Stimulated activated naive CD4-positive, alpha-beta T cell treated with Interleukin-2 at 50 U/mL for 16 hours (primary cell): ENCODE results near the gene HACD2.
"Not testable (repeated sequence)": the region's sequence is repeated elsewhere in the genome, so short reads cannot be mapped to it uniquely, and the experiment has no call there.

Experiments
- DNase-seq: peaks from one replicate; lab custom pipeline; 2025; lab: John Stamatoyannopoulos, UW

Gene HACD2

DNA sequence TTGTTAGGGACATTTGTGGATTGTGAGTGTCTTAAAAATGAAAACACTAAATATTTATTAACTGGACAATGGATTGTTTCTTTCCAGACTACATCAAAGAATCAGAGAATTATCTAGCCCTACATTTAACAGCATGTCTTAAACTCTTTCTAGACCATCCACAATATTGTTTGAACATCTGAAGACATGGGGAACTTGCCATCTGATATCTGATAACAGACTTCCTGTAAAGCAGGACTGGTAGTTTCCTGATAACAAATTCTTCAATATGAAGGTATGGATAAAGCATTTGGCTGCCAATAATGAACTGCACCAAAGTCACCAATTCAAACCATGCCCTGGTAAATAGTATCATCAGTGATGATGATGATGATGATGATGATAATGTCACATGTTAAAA lies 26.2 kb upstream of the HACD2 start:
- DNase-seq, result no peak

DNA sequence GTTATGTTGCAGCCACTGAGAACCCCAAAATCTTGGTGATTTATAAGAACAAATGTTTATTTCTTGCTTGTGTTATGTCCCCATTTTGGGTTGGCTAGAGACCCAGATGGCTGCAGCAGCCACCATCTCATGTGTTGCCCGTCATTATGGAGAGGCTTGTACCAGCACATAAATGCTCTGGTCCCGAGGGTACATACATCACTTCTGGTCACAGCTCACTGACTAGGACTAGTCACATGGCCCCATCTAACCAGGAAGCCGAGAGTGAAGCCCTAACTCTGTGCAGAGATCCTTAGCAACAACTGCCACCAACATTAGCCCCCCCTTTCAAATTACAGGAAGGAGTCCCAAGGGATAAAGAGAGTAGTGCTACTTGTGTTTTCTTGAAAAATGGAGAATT lies 25.5 kb upstream of the HACD2 start:
- no peak for DNase-seq

DNA sequence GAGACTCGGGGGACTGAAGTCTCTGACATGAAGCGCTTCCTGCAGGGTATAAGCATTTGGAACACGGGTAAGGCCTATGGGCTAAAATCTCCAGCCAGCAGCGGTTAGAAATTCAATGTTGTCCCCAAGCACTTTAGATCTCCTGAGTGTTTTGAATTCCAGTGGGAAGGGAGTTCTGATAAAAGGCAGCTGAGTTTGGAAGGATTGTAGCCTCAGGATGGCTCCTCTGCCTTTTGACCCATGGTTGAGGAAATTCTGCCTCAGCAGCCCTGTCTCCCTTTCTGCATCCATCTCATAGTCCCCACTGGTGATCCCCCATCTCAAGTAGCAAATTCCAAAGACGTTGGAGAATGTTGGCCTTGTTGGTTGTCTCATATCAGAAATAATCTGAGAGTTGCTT lies 24.2 kb upstream of the HACD2 start:
- DNase-seq, result no peak

DNA sequence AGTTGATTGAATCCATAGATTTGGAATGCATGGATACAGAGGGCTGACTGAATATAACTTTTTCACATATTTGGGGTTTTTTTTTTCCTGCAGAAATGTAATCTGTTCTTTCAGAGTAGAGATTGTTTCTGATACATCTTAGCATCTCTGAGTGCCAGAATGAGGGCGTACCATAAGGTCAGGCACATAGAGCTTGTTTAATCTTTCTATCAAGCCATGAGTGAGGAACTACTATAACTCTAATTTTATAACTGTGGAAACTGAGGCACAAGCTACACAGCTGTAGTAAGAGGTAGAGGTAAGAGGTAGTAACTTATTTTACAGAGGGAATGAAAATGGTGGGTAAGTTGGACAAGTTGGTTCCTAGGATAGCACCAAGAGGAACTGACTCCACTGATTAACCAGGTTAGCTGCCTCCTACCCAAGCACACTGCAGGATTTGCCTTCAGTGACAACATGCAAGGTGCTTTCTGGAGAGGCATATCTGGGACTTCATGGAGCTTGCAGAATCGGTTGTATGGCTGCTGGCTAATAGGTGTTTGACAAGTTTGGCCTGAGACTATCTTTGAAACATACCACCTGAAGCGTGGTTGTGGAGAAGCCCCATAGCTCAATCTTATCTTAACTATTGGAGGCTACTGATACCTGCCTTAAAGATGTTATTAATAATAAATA lies 23.5 kb upstream of the HACD2 start:
- no peak for DNase-seq

DNA sequence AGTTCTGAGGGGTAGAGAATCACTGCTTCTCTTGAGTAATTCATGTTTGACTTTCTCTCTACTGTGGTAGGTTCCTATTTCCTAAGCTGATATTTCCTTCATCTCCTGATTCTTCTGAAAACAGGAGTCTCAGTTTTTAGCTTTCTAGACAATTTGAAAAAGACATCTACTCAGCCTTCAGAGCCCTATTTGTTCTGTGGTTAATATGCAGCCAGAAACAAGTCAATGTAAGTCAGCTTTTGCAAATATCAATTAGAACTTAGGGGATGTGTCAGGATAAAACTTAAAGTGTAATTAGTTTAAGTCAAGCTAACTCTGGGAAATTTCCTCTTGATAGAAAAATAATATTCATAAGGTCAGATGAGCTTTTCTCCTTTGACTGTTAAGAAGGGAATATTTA lies 21.7 kb upstream of the HACD2 start:
- no peak for DNase-seq

DNA sequence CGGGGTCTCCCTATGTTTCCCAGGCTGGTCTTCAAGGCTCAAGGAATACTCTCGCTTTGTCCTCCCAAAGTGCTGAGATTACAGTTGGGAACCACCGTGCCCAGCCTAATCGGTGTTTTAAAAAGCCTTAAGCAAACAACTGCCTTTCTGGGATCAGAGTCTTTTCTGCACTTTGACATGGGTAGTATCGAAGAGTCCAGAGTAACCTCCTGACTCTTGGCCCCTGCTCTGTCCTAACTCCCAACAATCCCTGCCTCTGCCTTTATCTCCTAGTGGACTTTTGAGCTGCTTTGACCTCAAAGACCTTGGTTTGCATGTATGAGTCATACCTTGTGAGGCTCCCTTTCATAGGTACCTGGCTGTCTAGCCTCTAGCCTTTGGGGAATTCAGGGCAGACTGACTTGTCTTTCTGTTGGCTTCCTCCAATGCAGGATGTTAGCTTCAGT lies 21.0 kb upstream of the HACD2 start:
- no peak for DNase-seq

DNA sequence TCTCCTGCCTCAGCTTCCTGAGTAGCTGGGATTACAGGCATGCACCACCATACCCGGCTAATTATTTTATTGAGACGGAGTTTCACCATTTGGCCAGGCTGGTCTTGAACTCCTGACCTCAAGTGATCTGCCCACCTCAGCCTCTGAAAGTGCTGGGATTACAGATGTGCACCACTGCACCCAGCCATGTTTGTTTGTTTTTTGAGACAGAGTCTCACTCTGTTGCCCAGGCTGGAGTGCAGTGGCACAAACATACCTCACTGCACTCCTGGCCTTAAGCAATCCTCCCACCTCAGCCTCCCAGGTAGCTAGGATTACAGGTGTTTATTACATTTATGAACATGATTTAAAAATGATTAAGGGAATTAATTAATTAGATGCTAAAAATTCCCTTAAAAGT lies 18.3 kb upstream of the HACD2 start:
- DNase-seq, result not testable (repeated sequence)

DNA sequence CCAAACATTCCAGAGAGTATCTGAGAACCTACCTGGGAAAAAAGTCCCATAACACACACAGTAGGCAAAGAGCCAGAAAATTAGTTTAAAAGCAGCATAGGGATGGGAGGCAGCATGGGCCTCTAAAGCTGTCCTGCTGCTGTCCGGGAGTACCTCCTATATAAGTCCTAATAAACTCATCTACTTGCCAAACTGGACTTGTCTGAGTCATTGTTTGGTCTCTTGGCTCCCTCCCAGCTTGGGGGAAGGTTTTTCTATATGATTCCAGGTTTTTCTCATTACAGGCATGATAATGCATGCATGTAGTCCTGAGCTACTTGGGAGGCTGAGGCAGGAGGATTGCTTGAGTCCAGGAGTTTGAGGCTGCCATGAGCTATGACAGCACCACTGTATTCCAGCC lies 17.5 kb upstream of the HACD2 start:
- DNase-seq, result no peak

DNA sequence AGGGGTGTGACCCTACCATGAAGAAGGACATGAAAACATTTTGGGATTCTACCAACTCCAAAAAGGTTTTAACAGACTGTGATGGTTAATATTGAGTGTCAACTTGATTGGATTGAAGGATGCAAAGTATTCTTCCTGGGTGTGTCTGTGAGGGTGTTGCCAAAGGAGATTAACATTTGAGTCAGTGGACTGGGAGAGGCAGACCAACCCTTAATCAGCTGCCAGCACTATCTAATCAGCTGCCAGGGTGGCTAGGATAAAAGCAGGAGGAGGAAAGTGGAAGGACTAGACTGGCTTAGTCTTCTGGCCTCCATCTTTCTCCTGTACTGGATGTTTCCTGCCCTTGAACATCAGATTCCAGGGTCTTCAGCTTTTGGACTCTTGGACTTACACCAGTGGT lies 16.0 kb upstream of the HACD2 start:
- not testable (repeated sequence) for DNase-seq

DNA sequence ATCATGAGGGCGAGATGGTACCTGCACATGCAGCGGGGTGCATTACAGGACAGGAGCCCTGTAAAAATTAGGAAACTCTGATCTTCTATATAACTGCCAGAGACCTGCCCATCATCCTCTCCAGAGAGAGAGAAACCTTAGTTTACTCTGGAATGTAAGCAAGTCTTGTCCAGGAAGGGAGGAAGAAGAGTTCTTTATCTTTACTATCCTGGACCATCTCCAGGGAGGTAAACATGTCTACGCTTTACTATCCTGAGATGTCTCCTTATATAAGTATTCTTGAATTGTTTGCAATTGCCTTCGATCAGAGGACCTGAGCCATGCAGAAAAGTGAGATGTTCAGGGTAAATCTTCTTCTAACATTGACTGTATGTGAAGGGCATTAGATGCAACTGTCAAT lies 12.7 kb upstream of the HACD2 start:
- no peak for DNase-seq

DNA sequence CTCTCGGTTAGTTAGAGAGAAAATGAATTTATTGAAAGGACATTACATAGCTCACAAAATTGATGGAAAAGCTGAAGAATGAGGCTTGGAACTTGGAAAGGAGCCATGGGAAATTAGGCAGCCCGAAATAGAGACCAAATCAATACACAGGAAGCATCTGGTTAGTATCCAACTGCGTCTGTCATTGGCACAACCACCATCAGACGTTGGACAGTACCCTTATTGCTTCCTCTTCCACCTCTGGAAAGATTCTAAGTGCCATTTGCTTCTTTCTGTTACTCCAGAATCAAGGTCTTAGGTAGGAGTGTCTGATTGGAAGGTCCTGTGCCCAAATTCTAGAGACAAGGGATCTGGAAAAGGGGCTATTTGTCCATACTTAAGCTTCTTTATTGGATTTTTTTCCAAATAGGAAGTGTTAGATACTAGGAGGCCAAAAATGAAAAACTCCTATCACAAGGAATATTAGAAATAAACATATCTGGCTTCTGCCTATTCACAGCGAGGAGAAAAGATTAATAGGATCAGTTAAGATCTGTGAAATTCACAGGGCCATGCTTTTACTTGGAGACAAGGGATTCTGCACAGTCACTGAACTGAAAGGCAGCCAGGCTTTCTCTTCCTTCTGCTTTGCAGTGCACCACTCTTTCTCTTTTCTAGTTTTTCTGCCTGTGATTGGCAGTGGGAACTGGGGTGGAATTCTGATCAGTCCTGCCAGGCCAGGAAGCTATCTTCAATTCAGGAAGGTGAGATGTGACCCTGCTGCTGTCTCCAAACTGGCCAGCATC lies 10.7 kb upstream of the HACD2 start:
- DNase-seq, result no peak

DNA sequence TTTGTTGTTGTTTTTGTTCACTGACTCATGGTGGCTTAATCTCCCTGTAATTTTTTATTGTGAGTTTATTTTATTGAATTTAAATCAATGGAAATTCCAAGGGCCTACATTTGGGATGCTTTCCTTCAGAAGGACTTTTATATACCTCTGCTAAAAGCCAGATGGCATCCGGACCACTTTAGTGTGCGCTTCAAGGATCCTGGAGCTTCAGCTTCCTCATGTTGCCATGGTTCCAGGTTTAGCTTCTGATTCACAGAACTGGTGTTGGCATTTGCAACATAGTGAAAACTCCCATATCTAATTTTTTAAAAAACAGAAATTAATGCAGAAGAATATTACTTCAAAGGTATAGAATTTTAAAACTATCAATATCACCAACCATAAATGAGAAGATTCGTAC lies 8.5 kb upstream of the HACD2 start:
- DNase-seq, result no peak

DNA sequence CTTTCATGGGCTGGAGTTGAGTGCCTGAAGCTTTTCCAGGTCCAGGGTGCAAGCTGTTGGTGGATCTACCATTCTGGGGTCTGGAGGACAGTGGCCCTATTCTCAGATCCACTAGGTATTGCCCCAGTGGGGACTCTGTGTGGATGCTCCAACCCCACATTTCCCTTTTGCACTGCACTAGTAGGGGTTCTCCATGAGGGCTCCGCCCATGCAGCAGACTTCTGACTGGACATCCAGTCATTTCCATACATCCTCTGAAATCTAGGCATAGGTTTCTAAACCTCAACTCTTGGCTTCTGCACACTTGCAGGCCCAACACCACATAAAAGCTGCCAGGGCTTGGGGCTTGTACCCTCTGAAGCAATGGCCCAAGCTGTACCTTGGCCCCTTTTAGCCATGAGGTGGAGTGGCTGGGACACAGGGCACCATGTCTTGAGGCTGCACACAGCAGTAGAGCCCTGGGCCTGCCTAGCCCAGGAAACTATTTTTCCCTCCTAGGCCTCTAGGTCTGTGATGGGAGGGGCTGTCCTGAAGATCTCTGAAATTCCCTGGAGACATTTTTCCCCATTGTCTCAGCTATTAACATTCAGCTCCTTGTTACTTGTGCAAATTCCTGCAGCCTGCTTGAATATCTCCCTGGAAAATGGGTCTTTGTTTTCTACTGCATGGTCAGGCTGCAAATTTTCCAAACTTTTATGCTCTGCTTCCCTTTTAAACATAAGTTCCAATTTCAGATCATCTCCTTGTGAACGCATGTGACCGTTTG lies 6.0 kb upstream of the HACD2 start:
- no peak for DNase-seq

DNA sequence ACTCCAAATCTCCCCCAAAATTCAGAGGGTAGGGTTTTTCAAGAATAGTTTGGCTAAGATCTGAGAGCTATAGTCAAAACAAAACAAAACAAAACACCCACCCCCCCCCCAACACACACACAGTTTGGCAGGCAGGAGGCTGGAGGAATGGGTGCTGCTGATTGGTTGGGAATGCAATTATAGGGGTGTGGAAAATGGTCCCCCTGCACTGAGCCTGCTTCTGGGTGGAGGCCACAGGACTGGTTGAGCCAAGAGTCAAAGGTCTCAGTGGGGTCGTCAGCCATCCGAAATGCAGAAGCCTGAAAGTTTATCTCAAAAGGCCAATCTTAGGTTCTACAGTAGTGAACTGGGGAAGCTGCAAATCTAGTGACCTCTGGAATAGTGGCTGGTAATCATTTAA lies 2.5 kb upstream of the HACD2 start:
- DNase-seq, result no peak

DNA sequence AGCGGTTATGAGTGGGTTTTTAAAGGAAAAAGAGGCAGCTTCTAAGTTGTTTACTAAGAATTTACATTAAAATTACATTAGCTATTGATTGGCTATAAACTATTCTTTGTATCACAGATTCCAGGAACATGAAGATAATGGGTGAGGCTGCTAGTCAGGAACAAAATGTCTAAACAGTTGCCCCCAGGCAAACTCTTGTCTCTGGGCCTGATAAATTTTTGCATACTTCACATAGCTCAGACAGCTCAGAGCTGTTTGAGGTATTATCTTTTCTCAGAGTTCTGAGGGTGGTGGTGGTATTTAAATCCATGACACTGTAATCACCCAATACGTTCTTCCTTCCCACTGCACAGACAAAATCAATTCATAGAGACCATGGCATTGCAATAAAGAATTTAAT lies 2.1 kb upstream of the HACD2 start:
- no peak for DNase-seq

DNA sequence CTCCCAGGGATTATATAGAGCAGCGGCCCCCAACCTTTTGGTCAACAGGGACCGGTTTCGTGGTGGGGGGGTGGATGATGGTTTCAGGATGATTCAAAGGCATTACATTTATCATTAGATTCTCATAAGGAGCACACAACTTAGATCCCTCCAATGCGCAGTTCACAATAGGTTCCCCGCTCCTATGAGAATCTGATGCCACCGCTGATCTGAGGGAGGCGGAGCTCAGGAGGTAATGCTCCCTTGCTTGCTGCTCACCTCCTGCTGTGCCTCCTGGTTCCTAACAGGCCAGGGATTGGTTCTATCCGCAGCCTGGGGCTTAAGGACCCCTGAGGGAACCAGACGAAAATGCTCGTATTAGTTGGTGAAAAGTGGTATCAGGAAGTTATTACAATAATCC lies 1.3 kb upstream of the HACD2 start:
- peak; percentile 27 for DNase-seq

DNA sequence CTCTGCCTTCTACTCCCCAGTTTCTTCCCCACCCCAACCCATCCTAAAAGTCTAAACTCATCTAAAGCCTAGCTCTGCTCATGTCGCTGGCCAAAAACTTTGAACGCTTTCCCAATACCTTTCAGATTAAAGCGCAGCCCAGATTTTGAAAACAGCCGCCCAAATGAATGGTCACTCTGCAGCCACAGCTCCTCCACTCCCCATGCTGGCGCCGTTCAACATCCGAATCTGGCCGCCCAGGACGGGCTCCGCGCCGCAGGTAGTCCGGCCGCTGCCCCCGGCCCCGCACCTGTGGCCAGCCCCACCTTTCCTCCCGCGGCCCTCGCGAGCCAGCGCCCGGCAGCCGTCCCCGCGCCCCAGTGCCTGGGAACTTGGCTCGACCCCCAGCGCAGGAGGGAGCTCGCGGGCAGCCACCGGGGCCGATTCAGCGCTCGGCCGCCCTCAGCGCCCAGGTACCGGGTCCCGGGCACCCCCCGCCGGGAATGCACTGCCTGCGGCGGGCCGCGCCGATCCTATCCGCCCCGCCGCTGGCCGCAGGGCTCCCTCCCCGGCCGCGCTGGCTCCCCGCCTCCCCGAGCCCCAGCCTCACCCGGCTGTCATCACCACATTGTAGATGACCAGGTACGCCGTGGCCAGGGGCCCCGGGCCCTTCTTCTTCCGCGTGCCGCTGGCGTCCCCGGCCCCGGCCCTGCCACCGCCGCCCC lies 417 bp downstream of the HACD2 start:
- DNase-seq, result peak; percentile 53

DNA sequence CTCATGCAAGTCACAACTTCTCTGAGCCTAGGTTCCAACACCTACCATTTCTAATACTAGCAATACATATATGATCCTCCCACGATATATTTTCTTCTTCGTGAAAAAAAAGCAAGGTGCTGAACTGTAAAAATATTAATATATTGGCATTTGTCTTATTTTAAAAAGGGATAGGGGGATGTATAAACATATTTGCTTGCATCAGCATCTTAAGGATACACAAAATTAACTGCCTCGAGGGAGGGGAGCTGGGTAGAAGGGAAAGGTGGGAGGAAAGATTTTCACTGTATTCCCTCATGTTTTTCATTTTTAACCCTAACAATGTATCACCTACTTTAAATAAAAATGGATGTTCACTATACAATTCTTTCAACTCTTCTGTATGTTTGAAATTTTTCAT lies 1.3 kb downstream of the HACD2 start:
- no peak for DNase-seq

DNA sequence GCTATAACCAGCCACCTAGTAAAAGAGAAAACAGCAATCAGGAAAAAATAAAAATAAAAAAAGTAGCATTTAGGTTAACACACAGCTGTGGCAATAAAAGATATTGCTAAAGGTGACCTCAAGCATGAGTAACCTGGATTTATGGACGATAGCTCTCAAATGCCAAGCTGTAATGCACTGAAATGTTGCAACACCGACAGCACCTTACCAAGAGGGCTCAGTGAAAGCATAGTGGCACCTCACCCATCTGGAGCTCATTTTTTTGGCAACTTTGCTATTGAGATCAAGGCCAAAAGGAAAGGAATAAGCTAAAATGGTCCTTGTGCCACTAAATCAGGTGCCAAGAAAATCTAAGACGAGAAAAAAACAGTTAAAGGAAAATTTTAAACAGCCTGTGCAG lies 2.5 kb downstream of the HACD2 start:
- DNase-seq, result no peak

DNA sequence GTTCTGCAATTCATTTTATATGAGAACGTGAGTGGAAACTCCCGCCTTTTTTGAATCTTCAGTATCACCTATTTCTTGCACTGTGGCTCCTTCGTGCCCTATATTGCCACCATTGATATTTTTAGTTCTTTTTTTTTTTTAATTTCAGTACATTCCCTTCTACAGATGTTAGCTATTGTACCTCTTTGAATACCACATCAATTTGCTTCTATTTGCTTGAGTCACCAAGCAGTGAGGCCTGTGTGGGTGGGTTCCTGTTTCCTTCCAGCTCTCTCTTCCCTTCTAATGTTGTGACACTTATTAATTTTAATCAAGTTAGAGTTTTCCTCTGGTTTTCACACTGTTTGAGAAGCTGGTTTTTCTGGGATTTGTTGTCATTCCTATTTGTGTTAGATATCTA lies 8.7 kb downstream of the HACD2 start:
- peak; percentile 1 for DNase-seq

DNA sequence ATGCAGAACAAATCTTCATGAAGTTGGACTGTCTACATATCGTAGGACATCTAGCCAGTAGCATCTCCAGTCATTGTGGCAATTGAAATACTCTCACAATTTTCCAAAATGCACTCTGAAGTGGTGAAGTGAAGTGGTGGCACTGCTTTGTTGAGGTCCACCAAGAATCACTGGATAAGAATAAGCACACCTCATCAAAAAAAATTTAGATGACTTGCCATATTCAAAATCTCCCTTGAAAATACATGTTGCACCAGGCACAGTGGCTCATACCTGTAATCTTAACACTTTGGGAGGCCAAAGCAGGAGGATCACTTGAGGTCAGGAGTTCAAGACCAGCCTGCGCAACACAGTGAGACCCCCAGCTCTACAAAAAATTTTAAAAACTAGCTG lies 12.9 kb downstream of the HACD2 start:
- DNase-seq, result no peak

DNA sequence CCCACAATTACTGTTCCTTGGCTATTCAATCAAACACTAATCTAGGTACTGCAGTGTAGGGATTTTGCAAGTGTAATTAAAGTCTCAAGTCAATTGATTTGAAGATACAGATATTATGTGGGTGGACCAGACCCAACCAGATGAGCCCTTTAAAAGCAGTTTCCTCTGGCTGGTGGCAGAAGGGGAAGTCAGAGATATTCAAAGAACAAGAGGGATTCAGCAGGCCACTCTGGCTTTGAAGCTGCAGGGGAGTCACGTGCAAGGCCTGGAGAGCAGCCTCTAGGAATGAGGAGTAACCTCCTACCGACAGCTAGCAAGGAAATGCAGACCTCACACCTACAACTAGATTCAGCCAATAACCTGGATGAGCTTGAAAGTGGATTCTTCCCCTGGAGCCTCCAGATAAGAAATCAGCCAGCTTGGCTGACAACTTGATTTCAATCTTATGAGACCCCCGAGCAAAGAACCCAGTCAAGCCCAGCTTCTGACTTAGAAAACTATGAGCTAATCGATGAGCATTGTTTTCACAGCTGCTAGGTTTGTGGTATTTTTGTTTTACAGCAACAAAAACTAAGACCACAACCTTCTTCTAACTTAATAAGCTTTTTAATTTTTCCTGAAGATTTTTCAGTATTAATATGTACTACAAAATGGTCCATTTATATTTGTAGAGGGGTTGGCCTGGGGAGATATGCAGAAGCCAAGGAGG lies 13.4 kb downstream of the HACD2 start:
- DNase-seq, result no peak
